ENCODE measurements around the gene ZNF396.

ZNF396 gene

GRCh38 chr18:35379421-35379820 is 2.3 kb upstream of the ZNF396 start:
- no peak for DNase-seq

GRCh38 chr18:35378574-35378896 is 1.4 kb upstream of the ZNF396 start:
- no peak for DNase-seq

- DNase-seq: no peak
Observed at GRCh38 chr18:35377875-35378573, 887 bp upstream of the ZNF396 start.

- DNase-seq: no peak
Observed at GRCh38 chr18:35376393-35376741, 770 bp downstream of the ZNF396 start.

- no peak for DNase-seq
Observed at GRCh38 chr18:35374708-35375107, 2.4 kb downstream of the ZNF396 start.

GRCh38 chr18:35371412-35372195 is 5.5 kb downstream of the ZNF396 start:
- no peak for DNase-seq

GRCh38 chr18:35369126-35369525 is 8.0 kb downstream of the ZNF396 start:
- no peak for DNase-seq

- no peak for DNase-seq
Observed at GRCh38 chr18:35368595-35368994, 8.5 kb downstream of the ZNF396 start.

- DNase-seq: no peak
Observed at GRCh38 chr18:35362531-35362930, 14.6 kb downstream of the ZNF396 start.

- DNase-seq: no peak
Observed at GRCh38 chr18:35361570-35362321, 15.4 kb downstream of the ZNF396 start.

GRCh38 chr18:35355140-35355618 is 22.0 kb downstream of the ZNF396 start:
- DNase-seq: peak; percentile 48

GRCh38 chr18:35352778-35353177 is 24.4 kb downstream of the ZNF396 start:
- no peak for DNase-seq

GRCh38 chr18:35352283-35352682 is 24.9 kb downstream of the ZNF396 start:
- no peak for DNase-seq

GRCh38 chr18:35348001-35348400 is 29.1 kb downstream of the ZNF396 start:
- DNase-seq: no peak

GRCh38 chr18:35345950-35346349 is 31.2 kb downstream of the ZNF396 start:
- no peak for DNase-seq

GRCh38 chr18:35345460-35345921 is 31.6 kb downstream of the ZNF396 start:
- DNase-seq: no peak

- DNase-seq: no peak
Observed at GRCh38 chr18:35344736-35345459, 32.2 kb downstream of the ZNF396 start.

GRCh38 chr18:35343936-35344735 is 33.0 kb downstream of the ZNF396 start, which contains the start of gene ZNF24:
Gene ZNF24 (minus strand): TSS chr18:35344420. CDS start chr18:35340650, 3,770 bp downstream.
- DNase-seq: peak; percentile 75

GRCh38 chr18:35343488-35343935 is 33.6 kb downstream of the ZNF396 start:
- DNase-seq: no peak

- no peak for DNase-seq
Observed at GRCh38 chr18:35337286-35337685, 39.9 kb downstream of the ZNF396 start.

- no peak for DNase-seq
Observed at GRCh38 chr18:35335866-35336265, 41.3 kb downstream of the ZNF396 start.

GRCh38 chr18:35334821-35335220 is 42.3 kb downstream of the ZNF396 start:
- no peak for DNase-seq

All from NCI-H526 treated with DMSO at 0.1 percent for 48 hours (cell line).